Upper lobe of right lung (tissue), 1 donor: Measurements from ENCODE around the gene POLR1B. TPM values are rescaled to one million over a fixed set of nuclear protein-coding genes. Genes with fewer than 3 reads are reported as not detected.
A peak's percentile ranks its signal among the peaks of the same experiment; 100 is the strongest.

ENCODE experiments used
- ATAC-seq: fragments of 200-7000 bp; cut with Tn5 transposase; one replicate; pipeline ENCODE4 v1.9.1; 2020; ENCODE audit warnings: mild to moderate bottlenecking, moderate library complexity
- DNase-seq: peaks from one replicate; pipeline ENCODE4 v3.0.0-alpha.2; 2020
- H3K27ac ChIP-seq: fragments of 200-600 bp; one replicate; pipeline ENCODE4 v1.8.0; 2022
- H3K27me3 ChIP-seq: fragments of 200-600 bp; one replicate; pipeline ENCODE4 v1.8.0; 2022; ENCODE audit warnings: mild to moderate bottlenecking
- H3K36me3 ChIP-seq: fragments of 200-600 bp; one replicate; pipeline ENCODE4 v1.8.0; 2022
- H3K4me1 ChIP-seq: fragments of 200-600 bp; one replicate; pipeline ENCODE4 v1.8.0; 2022
- H3K4me3 ChIP-seq: fragments of 200-600 bp; one replicate; pipeline ENCODE4 v1.8.0; 2022; ENCODE audit warnings: mild to moderate bottlenecking
- H3K9me3 ChIP-seq: fragments of 200-600 bp; one replicate; pipeline ENCODE4 v1.8.0; 2022
- intact Hi-C: fragments of 100-400 bp; cut with DNase I; formaldehyde crosslinking; loops from one replicate; pipeline ENCODE4 v1.11.0; 2022
- long read RNA-seq: library from polyadenylated mRNA; unstranded; transcript quantifications from one replicate; pipeline ENCODE4 v2.0.0, GENCODE V29; 2021
- total RNA-seq: library from RNA; stranded (reverse); fragmentation: NEBNext Ultra II Directional; extraction: Animal tissue kit (Norgen Biotek cat#: 25700); gene quantifications from one replicate; pipeline ENCODE4 v1.2.1, GENCODE V29; 2021
- TF ChIP-seq, protein P1 (sequence below): fragments of 200-600 bp; IDR thresholded peaks from one replicate; pipeline ENCODE4 v1.8.0; 2022; ENCODE audit warnings: antibody characterized with exemption
- donor health status: DM: no; HTN: yes; CAD: no; lungs with severe emphysema.

Gene POLR1B, protein sequence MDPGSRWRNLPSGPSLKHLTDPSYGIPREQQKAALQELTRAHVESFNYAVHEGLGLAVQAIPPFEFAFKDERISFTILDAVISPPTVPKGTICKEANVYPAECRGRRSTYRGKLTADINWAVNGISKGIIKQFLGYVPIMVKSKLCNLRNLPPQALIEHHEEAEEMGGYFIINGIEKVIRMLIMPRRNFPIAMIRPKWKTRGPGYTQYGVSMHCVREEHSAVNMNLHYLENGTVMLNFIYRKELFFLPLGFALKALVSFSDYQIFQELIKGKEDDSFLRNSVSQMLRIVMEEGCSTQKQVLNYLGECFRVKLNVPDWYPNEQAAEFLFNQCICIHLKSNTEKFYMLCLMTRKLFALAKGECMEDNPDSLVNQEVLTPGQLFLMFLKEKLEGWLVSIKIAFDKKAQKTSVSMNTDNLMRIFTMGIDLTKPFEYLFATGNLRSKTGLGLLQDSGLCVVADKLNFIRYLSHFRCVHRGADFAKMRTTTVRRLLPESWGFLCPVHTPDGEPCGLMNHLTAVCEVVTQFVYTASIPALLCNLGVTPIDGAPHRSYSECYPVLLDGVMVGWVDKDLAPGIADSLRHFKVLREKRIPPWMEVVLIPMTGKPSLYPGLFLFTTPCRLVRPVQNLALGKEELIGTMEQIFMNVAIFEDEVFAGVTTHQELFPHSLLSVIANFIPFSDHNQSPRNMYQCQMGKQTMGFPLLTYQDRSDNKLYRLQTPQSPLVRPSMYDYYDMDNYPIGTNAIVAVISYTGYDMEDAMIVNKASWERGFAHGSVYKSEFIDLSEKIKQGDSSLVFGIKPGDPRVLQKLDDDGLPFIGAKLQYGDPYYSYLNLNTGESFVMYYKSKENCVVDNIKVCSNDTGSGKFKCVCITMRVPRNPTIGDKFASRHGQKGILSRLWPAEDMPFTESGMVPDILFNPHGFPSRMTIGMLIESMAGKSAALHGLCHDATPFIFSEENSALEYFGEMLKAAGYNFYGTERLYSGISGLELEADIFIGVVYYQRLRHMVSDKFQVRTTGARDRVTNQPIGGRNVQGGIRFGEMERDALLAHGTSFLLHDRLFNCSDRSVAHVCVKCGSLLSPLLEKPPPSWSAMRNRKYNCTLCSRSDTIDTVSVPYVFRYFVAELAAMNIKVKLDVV
- 22.1 TPM for total RNA-seq
- long read RNA-seq, full-length matches to known transcripts = 31 of 36 reads
- long read RNA-seq, partial matches to known transcripts = 2 of 36 reads
- long read RNA-seq, other reads (novel, unspliced or antisense) = 3 of 36 reads

DNA sequence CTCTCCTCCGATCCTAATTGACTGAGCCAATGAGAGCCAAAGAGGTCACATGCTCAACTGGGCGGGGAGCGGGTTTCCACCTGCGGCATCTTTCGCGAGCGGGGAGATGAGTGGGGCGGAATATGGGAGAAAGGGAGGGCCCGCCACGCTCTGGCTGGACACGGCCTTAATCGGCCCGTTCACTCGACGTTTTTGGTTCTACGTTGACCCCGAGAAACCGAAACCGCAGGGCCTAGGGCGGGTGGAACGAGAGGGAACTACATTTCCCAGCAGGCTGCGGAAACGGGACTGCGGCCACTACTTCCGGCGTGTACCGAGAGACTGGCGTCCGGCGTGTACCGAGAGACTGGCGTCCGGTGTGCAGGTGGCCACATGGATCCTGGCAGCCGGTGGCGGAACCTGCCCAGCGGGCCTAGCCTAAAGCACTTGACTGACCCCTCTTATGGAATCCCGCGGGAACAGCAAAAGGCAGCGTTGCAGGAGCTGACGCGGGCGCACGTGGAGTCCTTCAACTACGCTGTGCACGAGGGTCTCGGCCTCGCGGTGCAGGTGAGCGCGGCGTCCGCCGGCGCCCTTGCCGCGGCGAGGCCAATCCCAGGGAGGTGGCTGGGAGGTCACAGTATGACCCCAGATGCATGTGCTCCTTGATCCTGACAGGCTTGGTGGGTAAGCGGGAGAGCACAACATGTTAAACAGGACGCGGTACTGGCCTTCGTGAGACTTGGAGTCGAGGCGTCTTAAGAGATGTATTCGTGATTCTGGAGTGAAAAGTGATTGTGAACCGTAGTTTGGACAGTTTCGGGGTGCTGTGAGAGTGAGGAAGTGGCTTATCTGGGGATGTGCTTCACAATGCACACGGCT, at the start of gene POLR1B:
TSS of gene POLR1B (plus strand) at position 343 of the 861 bp plus-strand sequence. CDS start at position 373, 30 bp downstream.
- no peaks in the 10 kb centered on the region for H3K27me3 ChIP-seq
- peaks cover 30% of the 10 kb centered on the region for H3K4me1 ChIP-seq
- DNase-seq (peak; percentile 94), ATAC-seq (peak; percentile 96)
- H3K36me3 ChIP-seq = peaks cover 13% of the 10 kb centered on the region
- H3K4me3 ChIP-seq = peak within 1 kb of the TSS; percentile 82
- intact Hi-C loops = no loop called here
- H3K9me3 ChIP-seq = no peaks in the 10 kb centered on the region
- TF ChIP-seq, protein P1, sequence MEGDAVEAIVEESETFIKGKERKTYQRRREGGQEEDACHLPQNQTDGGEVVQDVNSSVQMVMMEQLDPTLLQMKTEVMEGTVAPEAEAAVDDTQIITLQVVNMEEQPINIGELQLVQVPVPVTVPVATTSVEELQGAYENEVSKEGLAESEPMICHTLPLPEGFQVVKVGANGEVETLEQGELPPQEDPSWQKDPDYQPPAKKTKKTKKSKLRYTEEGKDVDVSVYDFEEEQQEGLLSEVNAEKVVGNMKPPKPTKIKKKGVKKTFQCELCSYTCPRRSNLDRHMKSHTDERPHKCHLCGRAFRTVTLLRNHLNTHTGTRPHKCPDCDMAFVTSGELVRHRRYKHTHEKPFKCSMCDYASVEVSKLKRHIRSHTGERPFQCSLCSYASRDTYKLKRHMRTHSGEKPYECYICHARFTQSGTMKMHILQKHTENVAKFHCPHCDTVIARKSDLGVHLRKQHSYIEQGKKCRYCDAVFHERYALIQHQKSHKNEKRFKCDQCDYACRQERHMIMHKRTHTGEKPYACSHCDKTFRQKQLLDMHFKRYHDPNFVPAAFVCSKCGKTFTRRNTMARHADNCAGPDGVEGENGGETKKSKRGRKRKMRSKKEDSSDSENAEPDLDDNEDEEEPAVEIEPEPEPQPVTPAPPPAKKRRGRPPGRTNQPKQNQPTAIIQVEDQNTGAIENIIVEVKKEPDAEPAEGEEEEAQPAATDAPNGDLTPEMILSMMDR = no peak
- peak within 1 kb of the TSS; percentile 93 for H3K27ac ChIP-seq

DNA sequence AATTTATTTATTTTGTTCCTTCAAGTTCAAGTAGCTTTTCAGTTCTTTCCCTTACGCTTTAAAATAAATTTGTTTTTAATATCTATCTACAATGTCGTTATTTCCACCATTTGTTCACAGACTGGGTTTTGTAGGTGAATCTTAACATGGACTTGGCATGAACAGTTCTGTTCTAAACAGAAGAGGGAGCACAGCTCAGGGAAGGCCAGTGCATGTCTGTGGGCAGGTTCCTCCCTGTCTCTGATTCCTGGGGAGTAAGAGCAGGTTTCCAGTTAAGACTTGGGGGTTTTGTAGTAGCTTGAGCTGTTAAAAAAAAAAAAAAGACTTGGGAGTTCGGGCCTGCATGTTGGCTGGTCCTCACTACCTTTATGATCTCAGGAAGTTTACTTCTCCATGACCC, 49.2 kb upstream of the POLR1B start:
- H3K27me3 ChIP-seq = no peaks in the 10 kb centered on the region
- ATAC-seq (no peak), DNase-seq (no peak)
- H3K4me1 ChIP-seq = no peaks in the 10 kb centered on the region
- TF ChIP-seq, protein P1 = no peak
- intact Hi-C loops = no loop called here
- no peak overlapping the region for H3K27ac ChIP-seq
- peaks cover 15% of the 10 kb centered on the region for H3K36me3 ChIP-seq
- no peaks in the 10 kb centered on the region for H3K9me3 ChIP-seq
- no peak overlapping the region for H3K4me3 ChIP-seq

DNA sequence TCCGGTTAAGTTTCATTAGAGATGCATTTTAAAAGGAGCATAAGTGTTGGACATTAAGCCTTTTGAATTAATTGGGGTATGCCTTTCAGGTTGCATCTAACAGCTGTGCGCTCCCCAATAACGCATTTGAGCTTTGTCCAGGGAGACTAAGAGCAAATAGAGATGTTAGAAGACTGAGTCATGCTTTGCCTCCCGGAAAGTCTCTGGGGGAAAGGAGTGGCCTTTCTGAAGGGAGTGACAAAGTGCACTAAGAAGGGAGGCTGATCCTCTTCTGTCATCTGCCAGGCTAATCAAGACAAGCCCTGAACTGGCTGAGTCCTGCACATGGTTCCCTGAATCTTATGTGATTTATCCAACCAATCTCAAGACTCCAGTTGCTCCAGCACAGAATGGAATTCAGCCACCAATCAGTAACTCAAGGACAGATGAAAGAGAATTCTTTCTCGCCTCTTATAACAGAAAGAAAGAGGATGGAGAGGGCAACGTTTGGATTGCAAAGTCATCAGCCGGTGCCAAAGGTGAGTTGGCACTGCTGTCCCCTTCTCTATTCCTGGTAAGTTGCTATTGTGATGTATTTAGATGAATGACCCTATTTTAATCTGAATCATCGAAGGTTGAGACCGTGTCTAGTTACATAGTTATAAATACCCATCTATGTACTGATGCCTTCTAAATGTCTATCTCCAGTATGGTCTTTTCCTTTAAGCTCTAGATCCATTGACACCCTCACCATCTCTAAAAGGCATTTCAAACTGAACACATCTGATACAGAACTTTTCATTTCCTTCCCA, 48.2 kb upstream of the POLR1B start:
- DNase-seq = no peak
- Histone ChIP-seq H3K4me1 (no peaks in the 10 kb centered on the region), H3K4me3 (no peak overlapping the region), H3K27ac (no peak overlapping the region), H3K27me3 (no peaks in the 10 kb centered on the region), H3K9me3 (no peaks in the 10 kb centered on the region), H3K36me3 (peaks cover 15% of the 10 kb centered on the region)
- TF ChIP-seq, protein P1 = no peak
- ATAC-seq = no peak
- intact Hi-C loops = no loop called here

DNA sequence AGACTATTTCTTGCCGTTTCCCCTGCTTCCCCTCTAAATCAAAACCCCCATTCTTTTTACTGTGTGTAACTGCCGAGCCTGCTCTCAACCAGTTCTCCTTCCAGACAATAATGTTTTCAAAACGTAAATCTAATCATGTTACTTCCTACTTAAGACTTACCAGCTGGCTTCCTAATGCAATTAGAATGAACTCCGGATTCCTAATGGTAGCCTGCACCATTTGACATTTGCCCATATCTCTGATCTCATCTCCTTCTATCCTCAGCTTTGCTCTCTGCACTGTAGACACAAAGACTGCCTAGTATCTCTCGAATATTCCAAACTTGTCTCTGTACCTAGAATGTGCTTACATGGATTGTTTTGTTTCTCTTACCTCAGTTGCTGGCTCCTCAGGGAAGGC, 47.4 kb upstream of the POLR1B start:
- no peaks in the 10 kb centered on the region for H3K4me1 ChIP-seq
- H3K27me3 ChIP-seq = no peaks in the 10 kb centered on the region
- peaks cover 15% of the 10 kb centered on the region for H3K36me3 ChIP-seq
- H3K9me3 ChIP-seq = no peaks in the 10 kb centered on the region
- H3K27ac ChIP-seq = no peak overlapping the region
- no peak overlapping the region for H3K4me3 ChIP-seq
- no peak for DNase-seq
- intact Hi-C loops = no loop called here
- no peak for ATAC-seq
- TF ChIP-seq, protein P1 = no peak
